K562 (cell line): Measurements from ENCODE around the gene ATXN7L2.

Source experiments
- EP300 ChIP-seq: IDR thresholded peaks from 2 replicates; pipeline ENCODE4 v1.6.1; 2012; ENCODE audit warnings: low read length, improper control_type of control experiment
- HMG20B ChIP-seq: fragments of 250-450 bp; sonication (Bioruptor Pico); IDR thresholded peaks from 2 replicates; pipeline ENCODE4 v1.5.0; 2021; ENCODE audit warnings: mild to moderate bottlenecking
- HNRNPK ChIP-seq: fragments of 200-400 bp; formaldehyde crosslinking; IDR thresholded peaks from one replicate; pipeline ENCODE4 v1.6.1; 2018; ENCODE audit warnings: mild to moderate bottlenecking, low read depth, low read length; ENCODE audit not compliant: poor library complexity, severe bottlenecking
- JUNB ChIP-seq: fragments of 450-650 bp; formaldehyde crosslinking; conservative IDR thresholded peaks from 2 replicates; pipeline ENCODE4 v1.4.0; 2020; ENCODE audit warnings: mild to moderate bottlenecking
- JUND ChIP-seq, 2 experiments: IDR thresholded peaks; 2 replicates in 1 of 2; 3 replicates in 1 of 2; pipeline ENCODE4 v1.6.1; 2011; ENCODE audit warnings: borderline replicate concordance in 2 of 2, low read depth in 2 of 2, low read length in 2 of 2, improper control_type of control experiment in 1 of 2, missing biosample characterization in 1 of 2, missing genetic modification characterization in 1 of 2, missing genetic modification reagents in 1 of 2
- MYNN ChIP-seq, 2 experiments: sonication (generic); formaldehyde crosslinking in 1 of 2; IDR thresholded peaks; 2 replicates each; pipeline versions ENCODE4 v1.5.0 to v1.6.1; 2016 to 2020; ENCODE audit warnings: antibody characterized with exemption in 1 of 2, missing genetic modification reagents in 1 of 2
- POLR2A ChIP-seq: fragments of 450-650 bp; conservative IDR thresholded peaks from 2 replicates; pipeline ENCODE4 v1.6.1; 2016
- USF2 ChIP-seq: sonication (generic); formaldehyde crosslinking; IDR thresholded peaks from 2 replicates; pipeline ENCODE4 v1.5.0; 2020; ENCODE audit warnings: missing genetic modification reagents
- ZBTB8A ChIP-seq: fragments of 450-650 bp; IDR thresholded peaks from 2 replicates; pipeline ENCODE4 v1.6.1; 2018; ENCODE audit warnings: mild to moderate bottlenecking, moderate library complexity; ENCODE audit not compliant: partially characterized antibody
- ZFP1 ChIP-seq: fragments of 450-650 bp; formaldehyde crosslinking; IDR thresholded peaks from 2 replicates; pipeline ENCODE4 v1.4.0; 2020; ENCODE audit warnings: mild to moderate bottlenecking, mixed read lengths
- ZNF184 ChIP-seq: sonication (generic); formaldehyde crosslinking; IDR thresholded peaks from 2 replicates; pipeline ENCODE4 v1.5.0; 2020; ENCODE audit warnings: missing genetic modification reagents
- ZNF395 ChIP-seq: fragments of 200-800 bp; sonication (Bioruptor generic); IDR thresholded peaks from 2 replicates; pipeline ENCODE4 v1.6.1; 2017; ENCODE audit warnings: missing genetic modification characterization, missing compliant biosample characterization
- ZNF561 ChIP-seq: fragments of 450-650 bp; formaldehyde crosslinking; conservative IDR thresholded peaks from 2 replicates; pipeline ENCODE4 v1.4.0; 2020; ENCODE audit warnings: mild to moderate bottlenecking, moderate library complexity
- ZNF639 ChIP-seq, 2 experiments: fragments of 200-800 bp in 1 of 2; sonication (Bioruptor generic) in 1 of 2; sonication (generic) in 1 of 2; formaldehyde crosslinking in 1 of 2; IDR thresholded peaks in 1 of 2; conservative IDR thresholded peaks in 1 of 2; 2 replicates each; pipeline versions ENCODE4 v1.5.0 to v1.6.1; 2016 to 2020; ENCODE audit warnings: missing compliant biosample characterization in 1 of 2, missing genetic modification characterization in 1 of 2, missing genetic modification reagents in 1 of 2

GRCh38 chr1:109527098-109527811 lies 43.5 kb downstream of the ATXN7L2 start:
- TF ChIP-seq ZFP1 (no peak), POLR2A (no peak), EP300 (no peak), USF2 (CRISPR knock-in tag) (no peak), HNRNPK (no peak), ZNF184 (no peak), HMG20B (no peak), JUNB (CRISPR knock-in tag) (no peak), MYNN (IDR thresholded peaks at IDR 0.05) (no peak), MYNN (CRISPR knock-in tag; IDR thresholded peaks at IDR 0.05) (no peak), ZNF561 (no peak), ZNF395 (no peak), JUND (IDR thresholded peaks at IDR 0.05; ENCODE audit: borderline replicate concordance, low read depth, low read length) (no peak), JUND (tag; IDR thresholded peaks at IDR 0.05; ENCODE audit: borderline replicate concordance, low read depth, low read length) (no peak), ZNF639 (CRISPR knock-in tag; conservative IDR thresholded peaks at IDR 0.05 in 1 of 2, IDR thresholded peaks at IDR 0.05 in 1 of 2) (no peak), ZBTB8A (no peak)
